ENCODE data around the gene TMSB15A. TPM values are rescaled to one million over a fixed set of nuclear protein-coding genes. Genes with fewer than 3 reads are reported as not detected.
"Not testable (repeated sequence)": the region's sequence is repeated elsewhere in the genome, so short reads cannot be mapped to it uniquely, and the experiment has no call there.

The TMSB15A gene
- total RNA-seq, result under 1 TPM; 0.42 to 0.46 TPM
- long read RNA-seq, result 0 reads

GRCh38 chrX:102515975-102516941 is at the start of gene TMSB15A:
Gene TMSB15A, minus strand, starts transcription at chrX:102516739.
- ATAC-seq (peak; percentile 90), DNase-seq (peak; percentile 38 to 70)
- intact Hi-C loops (cut with DNase I, micrococcal nuclease), result no loop called here

GRCh38 chrX:102560423-102561068 is 44.0 kb upstream of the TMSB15A start:
- ATAC-seq, result no peak
- intact Hi-C loops (cut with DNase I, micrococcal nuclease), result no loop called here
- DNase-seq, result no peak

- DNase-seq (no peak), ATAC-seq (no peak)
- intact Hi-C loops (cut with DNase I, micrococcal nuclease), result no loop called here
These were observed 42.1 kb upstream of the TMSB15A start for GRCh38 chrX:102558607-102559006.

GRCh38 chrX:102548231-102548630 is 31.7 kb upstream of the TMSB15A start:
- intact Hi-C loops (cut with DNase I, micrococcal nuclease), result no loop called here
- no peak for DNase-seq
- no peak for ATAC-seq

- intact Hi-C loops (cut with DNase I, micrococcal nuclease), result no loop called here
- no peak for ATAC-seq
- no peak for DNase-seq
These were observed 30.4 kb upstream of the TMSB15A start for GRCh38 chrX:102546828-102547493.

GRCh38 chrX:102546175-102546574 is 29.6 kb upstream of the TMSB15A start:
- ATAC-seq; intact Hi-C loops (cut with DNase I, micrococcal nuclease); DNase-seq: not testable (repeated sequence)

GRCh38 chrX:102535958-102536357 is 19.4 kb upstream of the TMSB15A start:
- intact Hi-C loops (cut with DNase I, micrococcal nuclease), result no loop called here
- DNase-seq (no peak), ATAC-seq (no peak)

GRCh38 chrX:102517326-102517725 is 787 bp upstream of the TMSB15A start:
- no peak for ATAC-seq
- DNase-seq, result no peak

GRCh38 chrX:102514536-102514935 is 2.0 kb downstream of the TMSB15A start:
- no peak for ATAC-seq
- intact Hi-C loops (cut with DNase I, micrococcal nuclease), result no loop called here
- no peak for DNase-seq

More at GRCh38 chrX:102517326-102517725, 787 bp upstream of the TMSB15A start:
- intact Hi-C loops (cut with DNase I, micrococcal nuclease), result no loop called here

GRCh38 chrX:102498732-102499131 is 17.8 kb downstream of the TMSB15A start:
- intact Hi-C loops (cut with DNase I, micrococcal nuclease), result no loop called here
- DNase-seq, result no peak
- ATAC-seq, result no peak

GRCh38 chrX:102491766-102492165 is 24.8 kb downstream of the TMSB15A start:
- no peak for DNase-seq
- intact Hi-C loops (cut with DNase I, micrococcal nuclease), result no loop called here
- ATAC-seq, result no peak

- DNase-seq; intact Hi-C loops (cut with DNase I, micrococcal nuclease); ATAC-seq: not testable (repeated sequence)
These were observed 37.8 kb downstream of the TMSB15A start for GRCh38 chrX:102478765-102479164.

GRCh38 chrX:102471762-102472220 is 44.7 kb downstream of the TMSB15A start, which contains the start of gene TCP11X2:
Gene TCP11X2, minus strand, starts transcription at chrX:102471812.
- intact Hi-C loops (cut with DNase I, micrococcal nuclease); DNase-seq; ATAC-seq: not testable (repeated sequence)

- intact Hi-C loops (cut with DNase I, micrococcal nuclease); DNase-seq; ATAC-seq: not testable (repeated sequence)
These were observed 46.3 kb downstream of the TMSB15A start for GRCh38 chrX:102470215-102470614.

Other genes with a start within 250 kb of the TMSB15A start
- gene NXF2B, start 76.7 kb downstream of the TMSB15A start, total RNA-seq, result not detected
- gene TCP11X2, start 44.9 kb downstream of the TMSB15A start, total RNA-seq, result not detected
- 10 to 100 TPM in 1 of 2 donors, 1 to 10 TPM in 1; 9.6 to 12.1 TPM for gene ARMCX5, start 82.8 kb upstream of the TMSB15A start, total RNA-seq
- gene GPRASP1, start 134.7 kb upstream of the TMSB15A start, total RNA-seq, result 1 to 10 TPM; 2.5 to 5.0 TPM
- gene GPRASP2, start 195.7 kb upstream of the TMSB15A start, total RNA-seq, result 1 to 10 TPM; 1.5 to 4.4 TPM
- gene GPRASP3, start 204.0 kb upstream of the TMSB15A start, total RNA-seq, result 1 to 10 TPM; 3.1 to 3.2 TPM